H9 (cell line): ENCODE measurements around the gene PDRG1. TPM values are rescaled to one million over a fixed set of nuclear protein-coding genes. Genes with fewer than 3 reads are reported as not detected.

Experiments used
- DNase-seq: peaks from one replicate; pipeline ENCODE4 v3.0.0-alpha.2; 2017
- H2AFZ ChIP-seq: one replicate; pipeline ENCODE4 v1.6.1; 2013; ENCODE audit warnings: mild to moderate bottlenecking, low read length, control low read depth, moderate library complexity
- H2AK5ac ChIP-seq: 2 replicates; pipeline ENCODE4 v1.6.1; 2013; ENCODE audit warnings: low read length, control low read depth, mixed read lengths; ENCODE audit not compliant: insufficient read length
- H2BK120ac ChIP-seq: one replicate; pipeline ENCODE4 v1.6.1; 2013; ENCODE audit warnings: low read depth, mild to moderate bottlenecking, low read length, control low read depth, inconsistent platforms; ENCODE audit not compliant: poor library complexity, severe bottlenecking
- H2BK12ac ChIP-seq: 2 replicates; pipeline ENCODE4 v1.6.1; 2013; ENCODE audit warnings: low read length, control low read depth, mixed read lengths, low read depth; ENCODE audit not compliant: insufficient read length
- H2BK15ac ChIP-seq: 2 replicates; pipeline ENCODE4 v1.6.1; 2013; ENCODE audit warnings: low read depth, low read length, control low read depth
- H2BK20ac ChIP-seq: one replicate; pipeline ENCODE4 v1.6.1; 2013; ENCODE audit warnings: low read depth, mild to moderate bottlenecking, low read length, control low read depth, inconsistent platforms; ENCODE audit not compliant: poor library complexity, severe bottlenecking
- H2BK5ac ChIP-seq: 2 replicates; pipeline ENCODE4 v1.6.1; 2013; ENCODE audit warnings: low read length, control low read depth, mixed read lengths; ENCODE audit not compliant: insufficient read length
- H3K14ac ChIP-seq: 2 replicates; pipeline ENCODE4 v1.6.1; 2013; ENCODE audit warnings: low read length, control low read depth; ENCODE audit not compliant: insufficient read depth
- H3K18ac ChIP-seq: 2 replicates; pipeline ENCODE4 v1.6.1; 2013; ENCODE audit warnings: low read depth, mild to moderate bottlenecking, mixed read lengths, low read length, control low read depth; ENCODE audit not compliant: insufficient read length
- H3K23ac ChIP-seq: 2 replicates; pipeline ENCODE4 v1.6.1; 2013; ENCODE audit warnings: low read length, control low read depth, mixed read lengths, low read depth; ENCODE audit not compliant: insufficient read length
- H3K23me2 ChIP-seq: 2 replicates; pipeline ENCODE4 v1.6.1; 2013; ENCODE audit warnings: low read depth, mild to moderate bottlenecking, mixed read lengths, low read length, control low read depth; ENCODE audit not compliant: insufficient read length, poor library complexity, severe bottlenecking
- H3K27ac ChIP-seq: 2 replicates; pipeline ENCODE4 v1.5.1; 2013; ENCODE audit warnings: low read length, control low read depth, mixed read lengths, low read depth; ENCODE audit not compliant: insufficient read length
- H3K27me3 ChIP-seq: 2 replicates; pipeline ENCODE4 v1.6.1; 2013; ENCODE audit warnings: low read length, control low read depth, inconsistent platforms; ENCODE audit not compliant: insufficient read depth
- H3K4ac ChIP-seq: 2 replicates; pipeline ENCODE4 v1.6.1; 2013; ENCODE audit warnings: low read depth, mild to moderate bottlenecking, control low read depth, inconsistent platforms, low read length, moderate library complexity
- H3K4me1 ChIP-seq: 2 replicates; pipeline ENCODE4 v1.6.1; 2013; ENCODE audit warnings: low read length, control low read depth, inconsistent platforms; ENCODE audit not compliant: insufficient read depth
- H3K4me2 ChIP-seq: 2 replicates; pipeline ENCODE4 v1.6.1; 2013; ENCODE audit warnings: low read length, control low read depth, mixed read lengths; ENCODE audit not compliant: insufficient read length, insufficient read depth
- H3K56ac ChIP-seq: 2 replicates; pipeline ENCODE4 v1.6.1; 2013; ENCODE audit warnings: low read depth, mild to moderate bottlenecking, mixed read lengths, low read length, control low read depth; ENCODE audit not compliant: insufficient read length
- H3K79me1 ChIP-seq: 2 replicates; pipeline ENCODE4 v1.6.1; 2013; ENCODE audit warnings: low read depth, mild to moderate bottlenecking, moderate library complexity, low read length, control low read depth, inconsistent platforms; ENCODE audit not compliant: insufficient read depth, poor library complexity, severe bottlenecking
- H3K79me2 ChIP-seq: 2 replicates; pipeline ENCODE4 v1.6.1; 2013; ENCODE audit warnings: low read length, control low read depth, inconsistent platforms; ENCODE audit not compliant: insufficient read depth
- H3K9ac ChIP-seq: 2 replicates; pipeline ENCODE4 v1.6.1; 2013; ENCODE audit warnings: low read length, control low read depth, mixed read lengths; ENCODE audit not compliant: insufficient read length; ENCODE audit errors: extremely low read depth
- H3K9me3 ChIP-seq: one replicate; pipeline ENCODE4 v1.6.1; 2013; ENCODE audit warnings: low read depth, low read length, inconsistent platforms; ENCODE audit not compliant: control insufficient read depth
- H3T11ph ChIP-seq: one replicate; pipeline ENCODE4 v1.6.1; 2013; ENCODE audit warnings: mild to moderate bottlenecking, low read length, control low read depth, inconsistent platforms
- H4K20me1 ChIP-seq: one replicate; pipeline ENCODE4 v1.6.1; 2013; ENCODE audit not compliant: control insufficient read depth, insufficient read length, insufficient read depth
- H4K5ac ChIP-seq: 2 replicates; pipeline ENCODE4 v1.6.1; 2013; ENCODE audit warnings: low read depth, mild to moderate bottlenecking, mixed read lengths, low read length, control low read depth; ENCODE audit not compliant: insufficient read length
- H4K8ac ChIP-seq: replicated peaks from 2 replicates; pipeline ENCODE4 v1.6.1; 2013; ENCODE audit warnings: low read length, control low read depth, mixed read lengths, low read depth; ENCODE audit not compliant: insufficient read length
- H4K91ac ChIP-seq: 2 replicates; pipeline ENCODE4 v1.6.1; 2013; ENCODE audit warnings: low read depth, mild to moderate bottlenecking, moderate library complexity, mixed read lengths, low read length, control low read depth; ENCODE audit not compliant: insufficient read length
- H3K27ac Mint-ChIP-seq, 3 experiments: 2 replicates in 2 of 3; 3 replicates in 1 of 3; pipeline ENCODE4 v1.8.0; 2020 to 2021; ENCODE audit warnings: mixed read lengths in 3 of 3, mild to moderate bottlenecking in 1 of 3, moderate library complexity in 1 of 3
- H3K27me3 Mint-ChIP-seq: 2 replicates; pipeline ENCODE4 v1.8.0; 2021; ENCODE audit warnings: low read depth, mild to moderate bottlenecking, moderate library complexity, mixed read lengths
- H3K36me3 Mint-ChIP-seq, 3 experiments: 2 replicates in 2 of 3; 3 replicates in 1 of 3; pipeline ENCODE4 v1.8.0; 2020 to 2021; ENCODE audit warnings: low read depth in 3 of 3, mixed read lengths in 3 of 3; ENCODE audit not compliant: insufficient read depth in 1 of 3
- H3K4me1 Mint-ChIP-seq, 2 experiments: 2 replicates each; pipeline ENCODE4 v1.8.0; 2020; ENCODE audit warnings: mixed read lengths in 2 of 2
- H3K4me3 Mint-ChIP-seq, 2 experiments: 2 replicates in 1 of 2; 3 replicates in 1 of 2; pipeline ENCODE4 v1.8.0; 2020 to 2021; ENCODE audit warnings: mild to moderate bottlenecking in 2 of 2, mixed read lengths in 2 of 2, moderate library complexity in 1 of 2
- H3K9me3 Mint-ChIP-seq, 2 experiments: 2 replicates in 1 of 2; 3 replicates in 1 of 2; pipeline ENCODE4 v1.8.0; 2020; ENCODE audit warnings: mild to moderate bottlenecking in 2 of 2, mixed read lengths in 2 of 2, moderate library complexity in 1 of 2
- CTCF ChIP-seq: fragments of 200-600 bp; sonication (generic); conservative IDR thresholded peaks from 3 replicates; pipeline ENCODE4 v1.8.0; 2021; ENCODE audit warnings: antibody characterized with exemption, mild to moderate bottlenecking
- WGBS: extraction: QIAGEN DNeasy Blood & Tissue Kit; methylation state at CpG from one replicate; pipeline ENCODE4 v1.1.7; 2013; ENCODE audit warnings: missing lambda C conversion rate, low lambda C conversion rate, mixed read lengths; ENCODE audit not compliant: insufficient read length; ENCODE audit errors: extremely low coverage; 5-methylcytosine and 5-hydroxymethylcytosine counted together
- total RNA-seq: library from RNA; stranded (reverse); gene quantifications from 2 replicates; pipeline ENCODE4 v1.2.1, GENCODE V29; 2021

The PDRG1 gene
- total RNA-seq, 1 experiment from 2014 or later = 32.2 TPM

GRCh38 chr20:31951203-31951529 is 680 bp downstream of the PDRG1 start:
- H3K36me3 Mint-ChIP-seq = peaks cover 32 to 40% (median 37%) of the 10 kb centered on the region in 3 experiments
- TF ChIP-seq CTCF = no peak
- no peak overlapping the region for H3K4ac ChIP-seq
- H4K8ac ChIP-seq = no peak overlapping the region
- WGBS = no CpG with 5 or more reads among the region's 6 CpGs
- peak overlapping the region; percentile 40 for H3K9ac ChIP-seq
- no peaks in the 10 kb centered on the region for H4K20me1 ChIP-seq
- H3K4me1 ChIP-seq = no peaks in the 10 kb centered on the region
- H3K56ac ChIP-seq = no peak overlapping the region
- H2BK120ac ChIP-seq = no peak overlapping the region
- H2AFZ ChIP-seq = no peak overlapping the region
- H3K23ac ChIP-seq = no peak overlapping the region
- H3K9me3 Mint-ChIP-seq = no peaks in the 10 kb centered on the region; a peak in 2 of 5 replicates
- peak overlapping the region; percentile 78 for H3K4me2 ChIP-seq
- peaks cover 10% of the 10 kb centered on the region for H3K79me1 ChIP-seq
- no peak overlapping the region for H4K91ac ChIP-seq
- peaks cover 5% of the 10 kb centered on the region; the same call in 1 of the 2 replicates for H3K79me2 ChIP-seq
- peak overlapping the region in 2 of 3 experiments; percentile 86 to 98; a peak in 5 of 7 replicates for H3K27ac Mint-ChIP-seq
- peaks cover 9 to 11% of the 10 kb centered on the region in 2 experiments for H3K4me1 Mint-ChIP-seq
- H3K18ac ChIP-seq = no peak overlapping the region
- H2BK12ac ChIP-seq = no peak overlapping the region
- H2BK20ac ChIP-seq = no peak overlapping the region
- peak overlapping the region; percentile 98 to 99 for H3K4me3 Mint-ChIP-seq
- no peak overlapping the region for H3T11ph ChIP-seq
- no peak overlapping the region for H4K5ac ChIP-seq
- no peak overlapping the region for H2BK15ac ChIP-seq
- H3K27me3 Mint-ChIP-seq = peaks cover 27% of the 10 kb centered on the region
- peaks cover 7% of the 10 kb centered on the region for H3K23me2 ChIP-seq
- H3K27me3 ChIP-seq = no peaks in the 10 kb centered on the region
- H2BK5ac ChIP-seq = no peak overlapping the region
- no peak overlapping the region for H3K27ac ChIP-seq
- H2AK5ac ChIP-seq = no peak overlapping the region
- H3K9me3 ChIP-seq = no peaks in the 10 kb centered on the region
- peak overlapping the region; percentile 6; the same call in 1 of the 2 replicates for H3K14ac ChIP-seq
- no peak for DNase-seq
